Uterus (tissue), 4 donors: ENCODE measurements around the gene COA5. TPM values are rescaled to one million over a fixed set of nuclear protein-coding genes. Genes with fewer than 3 reads are reported as not detected.

Source experiments
- DNase-seq, 2 donors: peaks; one replicate each; pipeline ENCODE4 v3.0.0-alpha.2; 2019 to 2020
- H3K27ac ChIP-seq, 2 donors: fragments of 200-600 bp; sonication (generic); 1 replicate in 1 of 2; 2 replicates in 1 of 2; pipeline ENCODE4 v1.5.1; 2016 to 2018
- H3K27me3 ChIP-seq, 2 donors: fragments of 200-600 bp; sonication (generic); one replicate each; pipeline ENCODE4 v1.5.1; 2018 to 2019; ENCODE audit warnings: control low read depth in 1 of 2
- H3K36me3 ChIP-seq, 2 donors: fragments of 200-600 bp; sonication (generic); one replicate each; pipeline ENCODE4 v1.5.1; 2019; ENCODE audit warnings: control low read depth in 1 of 2
- H3K4me1 ChIP-seq, 2 donors: fragments of 200-600 bp; sonication (generic); one replicate each; pipeline ENCODE4 v1.5.1; 2018 to 2019; ENCODE audit warnings: control low read depth in 1 of 2
- H3K4me3 ChIP-seq, 2 donors: fragments of 200-600 bp; sonication (generic); 1 replicate in 1 of 2; 2 replicates in 1 of 2; pipeline ENCODE4 v1.5.1; 2018 to 2019; ENCODE audit warnings: mild to moderate bottlenecking in 1 of 2
- H3K9me3 ChIP-seq, 2 donors: fragments of 200-600 bp; sonication (generic); one replicate each; pipeline ENCODE4 v1.5.1; 2019; ENCODE audit warnings: control low read depth in 1 of 2
- POLR2A ChIP-seq, 2 donors: fragments of 450-650 bp; IDR thresholded peaks; one replicate each; pipeline ENCODE4 v1.6.1; 2016; ENCODE audit warnings: antibody characterized with exemption in 2 of 2, mild to moderate bottlenecking in 1 of 2, moderate library complexity in 1 of 2
- intact Hi-C: fragments of 100-400 bp; cut with DNase I; formaldehyde crosslinking; loops from one replicate; pipeline ENCODE4 v1.15.1; 2023; ENCODE audit warnings: low total_unique reads
- total RNA-seq, 4 donors: library from RNA; depleted of rRNA in 3 of 4; stranded (reverse); fragments of >200 nt in 3 of 4; gene quantifications; one replicate each; pipeline versions ENCODE4 v1.1.0 to v1.2.4, GENCODE V29; 2014 to 2023
- TF ChIP-seq, protein P1 (sequence below), 4 experiments: fragments of 200-600 bp in 2 of 4; fragments of 450-650 bp in 2 of 4; sonication (generic) in 2 of 4; IDR thresholded peaks; one replicate each; pipeline ENCODE4 v1.5.1; 2016 to 2019; ENCODE audit warnings: antibody characterized with exemption in 4 of 4, mild to moderate bottlenecking in 2 of 4, moderate library complexity in 1 of 4
- donor health status: DM: yes; HTN: yes; CAD: no.

The COA5 gene
- total RNA-seq, 4 donors from 2014 or later: 9.5 to 76.5 (median 34.4) TPM

DNA sequence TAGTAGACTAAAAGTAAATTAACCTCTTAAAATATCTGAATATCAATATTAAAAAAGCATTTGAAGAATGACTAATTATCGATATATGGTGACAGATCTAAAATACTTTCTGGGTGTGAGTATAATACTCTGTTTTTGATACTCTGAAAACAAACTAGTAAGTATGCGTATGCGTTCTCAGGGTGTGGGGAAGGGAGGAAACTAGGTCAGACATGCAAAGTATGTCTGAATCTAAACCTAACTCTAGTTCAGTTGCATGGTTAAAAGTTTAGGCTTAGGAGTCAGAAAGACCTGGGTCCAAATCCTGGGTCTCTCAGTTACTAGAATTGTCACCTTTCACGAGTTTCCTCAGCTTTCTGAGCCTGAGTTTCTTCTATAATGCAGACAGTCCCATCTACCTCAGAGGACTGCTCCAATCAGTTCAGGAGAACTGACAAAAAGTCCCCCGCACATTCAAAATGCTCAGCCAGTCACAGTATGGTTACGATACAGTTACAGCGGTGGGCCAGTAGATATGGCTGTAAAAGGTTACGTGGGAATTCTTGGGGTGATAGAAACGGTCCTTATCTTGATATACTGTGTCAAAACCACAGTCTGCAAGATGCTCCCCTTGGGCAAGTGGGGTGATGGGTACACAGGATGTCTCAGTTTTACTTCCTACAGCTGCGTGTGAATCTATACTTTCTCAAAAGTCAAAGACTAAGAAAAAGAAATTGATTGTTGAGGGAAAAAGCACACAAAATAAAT lies 29.3 kb upstream of the COA5 start:
- no peak overlapping the region for H3K4me3 ChIP-seq
- no peaks in the 10 kb centered on the region for H3K36me3 ChIP-seq
- intact Hi-C loops: no loop called here
- no peaks in the 10 kb centered on the region for H3K27me3 ChIP-seq
- H3K9me3 ChIP-seq: no peaks in the 10 kb centered on the region
- TF ChIP-seq POLR2A (IDR thresholded peaks at IDR 0.05): no peak
- TF ChIP-seq, protein P1, sequence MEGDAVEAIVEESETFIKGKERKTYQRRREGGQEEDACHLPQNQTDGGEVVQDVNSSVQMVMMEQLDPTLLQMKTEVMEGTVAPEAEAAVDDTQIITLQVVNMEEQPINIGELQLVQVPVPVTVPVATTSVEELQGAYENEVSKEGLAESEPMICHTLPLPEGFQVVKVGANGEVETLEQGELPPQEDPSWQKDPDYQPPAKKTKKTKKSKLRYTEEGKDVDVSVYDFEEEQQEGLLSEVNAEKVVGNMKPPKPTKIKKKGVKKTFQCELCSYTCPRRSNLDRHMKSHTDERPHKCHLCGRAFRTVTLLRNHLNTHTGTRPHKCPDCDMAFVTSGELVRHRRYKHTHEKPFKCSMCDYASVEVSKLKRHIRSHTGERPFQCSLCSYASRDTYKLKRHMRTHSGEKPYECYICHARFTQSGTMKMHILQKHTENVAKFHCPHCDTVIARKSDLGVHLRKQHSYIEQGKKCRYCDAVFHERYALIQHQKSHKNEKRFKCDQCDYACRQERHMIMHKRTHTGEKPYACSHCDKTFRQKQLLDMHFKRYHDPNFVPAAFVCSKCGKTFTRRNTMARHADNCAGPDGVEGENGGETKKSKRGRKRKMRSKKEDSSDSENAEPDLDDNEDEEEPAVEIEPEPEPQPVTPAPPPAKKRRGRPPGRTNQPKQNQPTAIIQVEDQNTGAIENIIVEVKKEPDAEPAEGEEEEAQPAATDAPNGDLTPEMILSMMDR (IDR thresholded peaks at IDR 0.05): no peak
- no peak overlapping the region for H3K27ac ChIP-seq
- no peak for DNase-seq
- H3K4me1 ChIP-seq: no peaks in the 10 kb centered on the region

GRCh38 chr2:98634406-98635092 lies 26.2 kb upstream of the COA5 start:
- Histone ChIP-seq H3K27me3 (no peaks in the 10 kb centered on the region), H3K4me1 (no peaks in the 10 kb centered on the region), H3K27ac (no peak overlapping the region), H3K9me3 (no peaks in the 10 kb centered on the region), H3K4me3 (no peak overlapping the region), H3K36me3 (no peaks in the 10 kb centered on the region)
- DNase-seq: no peak
- intact Hi-C loops: no loop called here
- TF ChIP-seq, protein P1 (IDR thresholded peaks at IDR 0.05): no peak
- TF ChIP-seq POLR2A (IDR thresholded peaks at IDR 0.05): no peak

DNA sequence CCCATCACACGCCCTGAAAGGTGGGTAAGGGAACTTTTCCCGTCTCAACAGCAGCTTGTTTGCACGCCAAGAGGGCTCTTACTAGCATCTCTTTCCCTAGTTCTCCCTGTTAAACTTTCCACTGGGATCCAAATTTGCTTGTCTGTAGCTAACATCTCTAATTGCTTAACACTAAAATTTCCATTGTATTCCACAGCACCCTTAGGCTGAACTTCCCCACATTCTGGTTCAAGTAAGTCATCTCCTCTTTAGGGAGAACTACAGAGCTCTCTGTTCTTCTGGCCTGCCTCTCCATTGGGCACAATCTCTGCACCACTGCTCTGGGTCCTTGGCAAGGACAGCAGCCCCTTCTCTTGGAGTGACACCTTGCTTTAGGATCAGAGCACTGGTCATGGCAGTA lies 24.0 kb upstream of the COA5 start:
- Histone ChIP-seq H3K4me3 (no peak overlapping the region), H3K27me3 (no peaks in the 10 kb centered on the region), H3K9me3 (no peaks in the 10 kb centered on the region), H3K36me3 (no peaks in the 10 kb centered on the region), H3K4me1 (no peaks in the 10 kb centered on the region), H3K27ac (no peak overlapping the region)
- DNase-seq: no peak
- intact Hi-C loops: no loop called here
- TF ChIP-seq, protein P1 (IDR thresholded peaks at IDR 0.05): no peak
- no peak for TF ChIP-seq POLR2A (IDR thresholded peaks at IDR 0.05)

DNA sequence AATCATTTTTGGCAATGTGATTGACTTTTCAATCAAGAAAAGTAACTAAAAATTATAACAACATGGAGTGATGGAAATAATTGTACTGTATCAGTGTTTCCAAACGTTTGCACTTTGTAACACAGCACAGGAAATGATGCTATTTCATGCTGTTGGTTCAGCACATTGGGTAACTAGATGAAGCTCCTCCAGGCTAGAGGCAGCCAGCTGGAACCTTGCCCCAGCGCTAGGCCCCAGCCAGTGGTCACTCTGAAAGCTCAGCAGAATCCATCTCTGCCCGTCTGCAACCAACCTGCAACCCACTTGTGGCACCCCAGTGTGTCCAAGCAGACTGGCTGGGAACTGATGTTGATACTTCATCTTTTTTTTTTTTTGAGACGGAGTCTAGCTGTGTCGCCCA lies 15.3 kb upstream of the COA5 start:
- TF ChIP-seq POLR2A (IDR thresholded peaks at IDR 0.05): no peak
- TF ChIP-seq, protein P1 (IDR thresholded peaks at IDR 0.05): no peak
- no peak overlapping the region for H3K4me3 ChIP-seq
- no peaks in the 10 kb centered on the region for H3K27me3 ChIP-seq
- H3K27ac ChIP-seq: no peak overlapping the region
- no peaks in the 10 kb centered on the region for H3K9me3 ChIP-seq
- DNase-seq: no peak
- no peaks in the 10 kb centered on the region for H3K4me1 ChIP-seq
- intact Hi-C loops: no loop called here
- no peaks in the 10 kb centered on the region for H3K36me3 ChIP-seq

- no peak overlapping the region for H3K4me3 ChIP-seq
- no peaks in the 10 kb centered on the region for H3K9me3 ChIP-seq
- H3K4me1 ChIP-seq: no peaks in the 10 kb centered on the region
- intact Hi-C loops: no loop called here
- TF ChIP-seq, protein P1 (IDR thresholded peaks at IDR 0.05): no peak
- TF ChIP-seq POLR2A (IDR thresholded peaks at IDR 0.05): no peak
- H3K27ac ChIP-seq: no peak overlapping the region
- no peak for DNase-seq
- no peaks in the 10 kb centered on the region for H3K27me3 ChIP-seq
- H3K36me3 ChIP-seq: no peaks in the 10 kb centered on the region
Measured at GRCh38 chr2:98617149-98617548, 8.8 kb upstream of the COA5 start.
